Activated CD8-positive, alpha-beta memory T cell treated with anti-CD3 and anti-CD28 coated beads, Interleukin-2, amount 50 U/mL, for 24 hours (primary cell): Measurements from ENCODE around the gene SLC1A2.

Experiments used
- DNase-seq: peaks from one replicate; pipeline ENCODE4 v3.0.0-alpha.2; 2020; ENCODE audit errors: extremely low read depth

Gene SLC1A2

DNA sequence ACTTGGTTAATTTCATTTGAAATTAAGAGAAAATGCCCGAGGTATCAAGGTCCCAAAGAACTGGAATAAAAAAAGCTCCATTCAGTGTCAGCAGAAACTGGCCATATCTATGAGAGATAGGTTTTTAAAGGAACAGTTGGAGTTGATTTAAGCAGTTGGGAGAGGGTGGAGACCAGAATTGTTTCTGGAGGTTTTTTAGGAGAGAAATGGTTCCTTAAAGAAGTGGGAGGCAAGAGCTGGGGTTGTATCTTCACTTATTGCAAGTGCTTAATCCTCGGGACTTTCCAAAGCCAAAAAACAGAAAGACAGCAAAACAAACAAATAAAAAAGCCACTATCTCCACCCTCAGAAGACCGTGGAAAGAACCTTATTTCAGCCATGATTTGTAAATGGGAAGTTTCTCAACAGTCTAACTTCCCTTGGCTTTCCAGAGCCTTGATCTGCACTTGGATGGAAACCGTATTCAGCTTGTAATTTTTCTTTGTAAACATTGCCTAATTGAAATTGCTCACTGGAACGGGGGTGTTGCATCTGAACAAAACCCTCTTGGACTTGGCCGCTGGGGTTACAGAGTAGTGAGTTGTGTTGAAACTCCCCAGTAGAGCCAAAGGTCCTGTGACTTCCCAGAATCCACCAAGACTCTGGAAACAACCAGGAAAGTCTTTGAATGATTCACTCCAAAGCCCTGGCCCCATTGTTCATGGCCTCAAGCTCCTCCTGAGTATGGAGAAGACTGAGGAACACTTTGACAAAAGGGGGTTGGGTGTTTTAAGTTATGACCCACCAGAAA lies 115.6 kb downstream of the SLC1A2 start:
- no peak for DNase-seq

DNA sequence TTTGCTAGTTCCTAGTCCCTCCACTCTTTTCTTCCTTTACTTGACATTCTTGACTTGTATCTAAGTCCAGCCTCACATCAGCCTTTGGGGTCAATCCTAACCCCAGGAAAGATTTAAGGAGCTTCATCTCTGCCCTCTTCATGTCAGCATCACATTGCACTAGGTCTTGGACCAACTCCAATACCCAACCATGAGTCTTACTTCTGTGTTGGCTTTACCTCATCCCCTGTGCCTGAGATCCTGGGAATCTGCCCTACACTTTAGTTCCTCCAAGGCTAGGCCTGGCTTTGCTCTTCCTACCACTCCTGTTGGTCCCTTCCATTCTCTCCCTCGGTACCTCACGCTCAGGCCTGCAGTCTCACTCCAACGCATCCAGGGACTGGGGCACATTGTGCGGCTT lies 117.0 kb downstream of the SLC1A2 start:
- DNase-seq = no peak

DNA sequence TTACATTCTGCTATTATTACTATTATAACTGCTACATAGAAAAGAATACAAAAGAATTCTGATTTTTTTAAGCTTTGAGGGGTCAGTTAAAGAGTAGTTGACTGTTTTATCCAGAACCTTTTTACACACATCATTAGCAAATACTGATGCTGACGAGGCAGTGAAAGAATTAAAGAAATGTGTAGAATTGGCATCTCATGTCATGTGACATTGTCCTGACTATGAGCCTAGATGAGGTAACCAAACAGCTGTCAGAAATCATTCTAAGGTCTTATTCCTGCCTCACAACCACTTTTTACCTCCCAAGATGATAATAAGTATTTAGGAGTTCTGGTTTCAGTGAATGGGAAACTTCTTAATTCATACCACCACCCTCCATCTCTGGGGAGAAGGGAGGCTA lies 121.0 kb downstream of the SLC1A2 start:
- DNase-seq = no peak

DNA sequence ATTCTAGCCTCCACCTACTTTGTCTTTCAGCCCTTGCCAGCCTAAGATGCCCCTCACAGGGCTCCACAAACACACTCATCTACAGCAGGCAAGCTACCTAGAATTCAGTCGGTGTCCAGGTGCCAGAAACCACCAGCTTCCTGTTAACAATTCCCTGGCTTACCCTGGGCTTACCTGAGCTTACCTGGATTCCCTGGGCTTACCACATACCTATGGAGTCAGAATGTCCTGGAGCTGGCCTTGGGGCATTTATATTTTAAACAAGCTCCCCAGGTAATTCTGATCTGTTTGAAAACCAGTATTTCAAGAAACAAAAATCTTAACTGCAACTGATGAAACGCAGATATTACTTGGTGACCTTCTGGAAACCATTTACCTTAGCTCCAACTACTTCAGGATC lies 123.6 kb downstream of the SLC1A2 start:
- no peak for DNase-seq

DNA sequence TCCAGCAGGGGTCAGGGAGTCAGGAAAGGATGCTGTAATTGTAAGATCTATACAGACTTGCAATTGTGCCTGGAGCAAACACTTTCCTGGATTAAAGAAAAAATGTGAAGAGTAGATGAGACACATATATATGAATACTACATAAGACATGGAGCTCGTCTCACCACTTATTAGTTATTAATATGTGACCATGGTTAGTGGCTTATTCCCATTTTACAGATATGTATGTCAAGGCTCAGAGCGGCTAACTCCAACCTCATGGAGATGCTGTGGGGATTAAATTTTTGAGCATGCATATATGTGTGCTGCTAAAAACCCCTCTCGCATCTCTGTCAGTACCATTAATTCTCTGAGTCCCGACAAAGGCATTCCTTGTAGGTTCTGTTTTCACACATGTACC lies 125.7 kb downstream of the SLC1A2 start:
- DNase-seq = no peak

DNA sequence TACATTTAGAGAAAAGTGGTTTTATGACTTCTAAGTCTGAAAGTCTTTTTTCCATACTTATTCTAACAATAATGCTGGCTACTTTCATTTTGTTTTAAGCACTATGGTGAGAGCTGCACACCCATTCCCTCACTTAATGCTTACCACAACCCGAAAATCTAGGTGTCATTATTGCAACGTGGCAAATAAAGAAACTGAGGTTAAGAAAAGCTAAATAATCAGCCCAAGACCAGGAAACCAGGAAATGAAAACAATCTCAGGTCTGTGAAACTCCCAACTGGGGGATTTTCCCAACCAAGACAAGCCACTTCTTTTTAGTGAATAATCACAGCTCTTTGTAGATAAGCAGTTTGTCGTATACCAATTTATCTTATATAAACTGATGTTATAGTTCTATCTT lies 126.3 kb downstream of the SLC1A2 start:
- DNase-seq = no peak

DNA sequence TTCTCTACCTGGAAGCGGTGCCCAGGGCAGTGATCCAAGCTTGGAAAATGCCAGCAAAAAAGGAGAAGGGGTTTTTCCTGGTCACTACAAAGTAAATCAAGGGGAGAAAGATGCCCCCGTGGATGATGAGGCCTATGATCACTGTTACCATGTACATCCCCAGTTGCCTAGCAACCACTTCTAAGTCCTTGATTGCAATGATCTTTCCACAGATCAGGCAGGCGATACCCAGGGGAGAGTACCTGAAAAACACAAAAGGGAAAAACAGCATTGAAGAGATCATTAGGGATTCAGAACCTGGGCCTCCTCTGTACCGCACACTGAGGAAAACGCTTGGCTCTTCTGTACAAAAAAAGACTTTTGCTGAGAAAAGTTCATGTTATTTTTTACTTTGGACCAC lies 127.1 kb downstream of the SLC1A2 start:
- no peak for DNase-seq

DNA sequence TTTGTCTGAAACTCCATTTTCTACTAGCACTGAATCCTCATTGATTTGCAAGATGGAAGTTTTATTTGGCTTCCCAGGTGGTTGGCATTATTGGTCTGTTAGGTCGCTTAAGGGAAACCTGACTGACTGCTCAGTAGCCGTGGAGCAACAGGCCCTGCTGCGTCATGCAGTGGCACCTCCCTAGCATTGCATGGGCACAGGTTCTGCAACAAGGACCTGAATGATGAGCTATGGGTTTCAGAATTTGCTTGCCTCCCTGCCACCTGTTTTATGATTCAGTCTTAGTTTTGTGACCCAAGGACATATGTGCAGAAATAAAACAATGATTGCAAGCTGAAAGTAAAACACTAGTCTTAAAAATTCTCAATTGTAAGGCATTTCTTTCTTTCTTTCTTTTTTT lies 128.5 kb downstream of the SLC1A2 start:
- DNase-seq = no peak

DNA sequence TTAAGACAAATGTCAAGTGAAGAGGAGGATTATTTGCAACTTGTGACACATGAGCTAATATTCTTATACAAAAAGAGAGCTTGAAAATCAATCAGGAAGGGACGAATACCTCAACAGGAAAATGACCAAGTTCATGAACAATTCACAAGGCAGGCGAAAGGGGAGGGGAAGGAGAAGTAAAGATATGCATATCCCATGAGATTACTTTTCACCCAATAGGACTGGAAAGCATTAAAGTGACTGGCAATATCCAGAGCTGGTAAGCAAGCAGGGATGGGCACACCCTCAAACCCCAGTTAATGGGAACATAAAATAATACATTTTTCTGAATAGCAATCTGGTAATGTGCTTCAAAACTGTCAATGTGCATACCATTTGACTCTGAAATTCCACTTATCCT lies 129.5 kb downstream of the SLC1A2 start:
- no peak for DNase-seq

DNA sequence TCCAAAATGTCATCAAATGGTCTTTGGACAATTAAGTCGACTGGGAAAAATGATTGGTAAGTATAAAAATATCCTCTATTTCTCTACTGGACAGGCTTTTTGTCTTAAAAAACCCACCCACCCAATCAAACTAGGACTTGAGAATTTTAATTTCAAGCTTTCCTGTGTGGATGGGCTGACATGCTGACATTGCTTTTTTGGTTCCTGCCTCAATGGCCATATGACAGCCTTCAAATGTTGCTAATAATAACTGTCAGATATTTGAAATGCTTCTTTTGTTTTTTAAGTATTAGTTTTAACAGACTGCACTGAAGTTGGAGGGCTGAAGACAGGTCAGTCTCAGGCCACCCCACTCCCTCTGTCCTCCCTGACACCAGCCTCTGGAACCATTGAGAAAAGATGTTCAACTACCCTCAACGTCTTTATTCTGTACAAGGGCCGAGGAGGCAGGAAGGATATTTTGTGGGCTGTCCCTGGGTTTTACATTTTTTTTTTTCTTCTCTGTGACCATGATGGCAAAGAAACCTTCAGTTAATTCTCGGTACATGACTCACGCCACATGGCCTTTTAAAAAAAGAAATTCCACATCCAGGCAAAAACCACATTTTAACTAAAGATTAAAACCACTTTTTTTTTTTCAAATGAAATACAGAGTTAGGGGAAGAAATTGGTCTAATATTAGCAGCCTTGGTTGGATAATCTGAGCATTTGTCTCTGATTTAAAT lies 130.4 kb downstream of the SLC1A2 start:
- no peak for DNase-seq

DNA sequence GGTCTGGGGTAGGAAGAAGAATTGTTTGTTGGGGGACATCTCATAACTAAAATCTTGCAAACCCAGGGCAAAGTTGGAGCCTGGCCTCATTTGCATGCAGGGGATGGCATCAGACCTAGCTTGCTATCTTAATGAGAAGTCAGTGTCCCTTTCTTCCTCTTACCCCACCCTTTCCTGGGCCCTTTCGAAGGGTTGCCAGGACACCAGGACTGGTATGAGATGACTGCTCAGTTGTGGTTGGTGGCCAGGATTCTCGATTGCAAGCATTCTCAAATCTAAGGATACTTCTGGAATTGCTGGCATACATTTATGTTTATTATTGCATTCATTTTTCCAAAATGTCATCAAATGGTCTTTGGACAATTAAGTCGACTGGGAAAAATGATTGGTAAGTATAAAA lies 131.0 kb downstream of the SLC1A2 start:
- no peak for DNase-seq

DNA sequence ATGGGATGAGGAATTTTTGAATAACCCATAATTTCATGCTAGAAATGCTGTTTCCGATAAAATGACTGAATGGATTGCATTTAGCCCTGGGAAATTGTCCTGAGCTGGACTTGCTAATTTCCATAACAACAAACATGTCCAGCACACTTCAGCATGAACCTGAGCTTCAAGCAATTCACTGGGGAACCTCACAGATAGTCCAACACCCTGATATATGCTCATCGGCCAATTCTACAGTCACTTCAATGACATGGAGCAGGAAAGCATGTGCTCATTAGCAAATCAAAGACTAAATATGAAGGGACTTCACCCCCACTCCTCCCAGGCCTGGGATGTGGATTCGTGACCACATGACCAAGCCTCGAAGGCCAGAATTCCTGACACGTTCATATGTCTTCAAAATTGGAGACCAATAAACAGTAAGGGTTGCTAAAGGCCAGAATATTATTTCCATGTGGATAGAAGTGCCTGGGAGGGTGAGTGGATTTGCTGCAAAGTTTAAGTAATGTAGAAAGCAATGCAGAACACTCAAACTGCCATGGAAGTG lies 131.9 kb downstream of the SLC1A2 start:
- no peak for DNase-seq

DNA sequence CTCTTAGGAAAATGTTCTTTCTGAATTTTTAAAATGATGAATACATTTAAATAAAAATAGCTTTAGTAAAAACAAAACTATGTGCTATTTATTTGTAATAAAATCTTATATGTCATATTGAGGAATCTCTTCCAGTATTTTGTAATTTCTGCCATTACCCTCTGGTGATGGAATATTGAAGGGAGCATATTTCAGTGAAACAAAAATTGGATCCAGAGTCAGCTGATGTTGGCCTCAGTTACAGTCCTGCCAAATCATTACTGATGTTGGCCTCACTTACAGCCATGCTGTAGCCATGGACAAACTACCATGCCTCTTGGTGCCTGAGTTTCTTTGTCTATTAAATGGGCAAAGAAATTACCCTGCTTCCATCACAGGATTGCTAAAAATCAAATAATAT lies 133.2 kb downstream of the SLC1A2 start:
- DNase-seq = no peak

DNA sequence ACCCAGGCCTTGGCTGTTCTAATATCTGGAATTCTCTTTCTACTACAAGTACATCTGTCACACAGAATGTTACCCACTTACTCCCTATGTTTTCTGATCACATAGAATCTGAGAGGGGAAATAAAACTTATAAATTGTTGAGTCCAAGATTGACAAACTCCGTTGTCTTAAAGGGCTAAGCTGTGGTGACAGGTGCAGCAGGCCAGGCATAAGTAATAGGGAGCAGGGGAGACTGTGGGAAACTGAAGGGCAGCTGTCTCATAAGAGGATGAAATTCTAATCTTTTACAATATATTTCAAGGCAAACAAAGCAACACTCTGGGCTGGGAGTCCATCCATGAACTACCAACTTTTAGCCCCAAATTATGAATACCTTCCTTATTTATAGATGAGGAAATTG lies 133.9 kb downstream of the SLC1A2 start:
- no peak for DNase-seq

DNA sequence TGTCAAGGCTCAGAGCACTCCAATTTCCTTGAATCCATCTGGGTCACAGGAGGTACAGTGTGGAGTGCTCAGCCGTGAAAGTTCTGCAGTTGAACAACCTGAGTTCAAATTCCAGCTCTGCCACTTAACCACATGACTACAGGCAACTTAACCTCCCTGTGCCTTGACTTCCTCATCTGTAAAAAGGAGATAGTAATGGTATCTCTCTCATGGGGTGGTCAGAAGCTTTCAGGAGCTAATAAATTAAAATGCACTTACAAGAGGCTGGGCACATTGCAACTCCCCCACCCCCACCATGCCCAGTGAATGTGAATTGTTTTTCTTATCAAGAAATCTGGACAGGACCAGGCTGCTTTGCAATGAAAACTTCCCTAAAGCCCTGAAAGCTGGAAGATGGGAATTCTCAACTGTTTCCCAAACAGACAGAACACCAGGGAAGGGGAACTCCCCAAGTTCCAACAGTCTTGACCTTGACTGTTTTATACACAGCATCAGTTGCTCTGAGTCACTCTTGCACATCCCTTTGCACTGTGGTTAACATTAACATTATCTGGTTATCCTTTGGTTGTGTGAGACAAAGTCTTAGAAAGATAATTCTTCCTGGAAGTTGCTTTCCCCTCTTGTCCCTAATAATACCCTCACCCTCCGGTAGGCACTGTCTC lies 137.0 kb downstream of the SLC1A2 start:
- no peak for DNase-seq

DNA sequence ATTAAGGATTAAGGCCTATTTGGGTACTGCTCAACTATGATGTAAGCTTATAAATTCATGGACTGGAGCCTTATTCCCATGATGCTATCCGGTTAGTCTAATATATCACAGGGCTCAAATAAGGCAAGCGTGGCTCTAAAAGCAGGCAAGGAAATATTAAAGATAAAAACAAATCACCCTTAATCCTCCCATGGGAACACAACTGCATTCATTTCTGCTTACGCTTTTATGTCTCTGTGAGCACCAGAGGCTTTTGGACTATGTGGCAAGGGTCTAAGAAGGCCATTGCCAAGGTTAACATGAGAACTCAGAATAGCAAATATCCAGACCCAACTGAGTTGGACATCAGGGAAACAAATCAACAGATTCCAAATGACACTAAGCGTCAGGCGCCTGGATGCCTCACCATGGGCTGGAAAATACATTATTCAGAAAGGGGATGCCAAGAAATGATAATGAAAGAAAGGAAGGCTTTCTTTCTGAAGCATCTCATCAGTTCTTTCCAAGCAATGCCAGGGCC lies 138.1 kb downstream of the SLC1A2 start:
- DNase-seq = no peak

DNA sequence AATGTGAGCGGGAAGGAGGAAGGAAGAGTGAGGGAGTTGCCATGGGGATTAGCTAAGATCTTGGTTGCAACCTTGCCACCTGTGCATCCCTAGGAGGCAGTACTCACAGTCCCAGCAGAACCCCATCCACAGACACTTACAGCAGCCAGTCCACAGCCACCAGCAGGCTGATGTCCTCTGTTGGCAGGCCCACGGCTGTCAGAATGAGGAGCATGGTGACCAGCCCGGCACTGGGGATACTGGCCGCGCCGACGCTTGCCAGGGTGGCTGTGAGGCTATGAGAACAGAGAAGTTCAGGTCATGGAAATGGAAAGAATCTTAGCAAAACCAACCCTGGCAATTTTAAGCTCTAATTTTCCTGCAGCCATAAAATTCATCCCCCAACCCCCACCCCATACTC lies 138.6 kb downstream of the SLC1A2 start:
- DNase-seq = no peak

DNA sequence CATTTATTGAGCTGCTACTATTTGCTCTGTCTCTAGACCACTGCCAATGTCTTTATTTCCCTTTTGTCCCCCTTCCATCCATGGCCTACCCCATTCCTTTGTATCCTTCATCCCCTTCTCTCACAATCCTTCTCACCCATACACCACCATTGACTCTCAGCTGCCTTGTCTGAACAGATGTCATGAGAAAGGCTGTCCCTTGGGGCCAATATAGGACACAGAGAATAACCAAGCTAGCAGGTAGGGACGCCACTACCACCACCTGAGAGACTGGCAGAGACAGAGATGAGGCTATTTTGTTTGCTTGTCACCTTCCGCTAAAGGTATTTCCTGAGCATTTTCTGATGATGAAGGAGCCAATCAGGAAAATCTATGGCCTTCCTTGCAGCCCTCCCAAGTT lies 141.5 kb downstream of the SLC1A2 start:
- no peak for DNase-seq

DNA sequence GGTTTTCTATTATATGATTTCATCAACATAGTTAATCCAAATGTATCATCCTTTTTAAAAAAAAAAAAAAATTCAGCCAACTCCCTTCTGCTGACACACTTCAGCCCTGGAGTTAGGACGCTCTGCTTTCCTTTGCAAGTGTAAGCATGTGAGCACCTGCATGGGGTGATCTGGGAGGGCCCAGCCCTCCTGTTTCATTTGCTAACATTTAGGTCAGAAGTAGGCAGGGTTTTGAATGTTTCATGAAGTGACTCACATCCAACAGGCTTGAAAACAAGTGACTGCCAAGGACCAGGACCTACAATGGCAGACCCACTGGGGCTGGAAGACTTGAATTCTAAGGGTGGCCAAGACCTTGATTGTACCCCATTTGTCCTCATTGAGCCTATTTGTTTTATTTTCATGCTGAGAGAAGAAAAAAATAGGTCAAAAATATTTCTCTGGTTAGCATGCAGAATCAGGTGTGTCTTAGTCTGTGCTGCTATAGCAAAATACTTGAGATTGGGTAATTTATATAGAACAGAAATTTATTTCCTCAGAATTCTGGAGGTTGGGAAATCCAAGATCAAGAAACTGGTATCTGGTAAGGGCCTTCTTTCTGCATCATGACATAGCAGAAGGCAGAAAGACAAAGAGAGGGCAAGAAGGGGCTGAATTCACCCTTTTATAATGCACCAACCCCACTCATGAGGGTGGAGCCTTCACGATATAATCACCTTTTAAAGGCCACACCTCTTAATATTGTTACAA lies 142.8 kb downstream of the SLC1A2 start:
- no peak for DNase-seq

DNA sequence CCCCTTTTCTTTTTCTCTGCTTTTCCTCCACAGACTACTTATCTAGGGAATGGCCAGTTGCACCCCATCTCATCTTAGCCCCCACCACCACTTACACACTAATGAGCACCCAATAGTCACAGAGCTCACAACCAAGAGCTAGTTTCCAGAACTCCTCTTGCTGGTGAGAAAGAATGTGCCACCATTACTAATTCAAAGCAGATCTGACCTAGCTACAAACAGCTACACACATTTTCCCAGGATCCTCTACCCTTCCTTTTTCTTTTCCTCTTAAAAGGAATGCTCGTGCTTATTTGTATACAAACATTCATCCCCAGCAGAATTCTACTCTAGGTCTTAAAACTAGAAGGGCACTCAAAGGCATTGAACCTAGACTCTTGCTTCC lies 143.6 kb downstream of the SLC1A2 start:
- no peak for DNase-seq

DNA sequence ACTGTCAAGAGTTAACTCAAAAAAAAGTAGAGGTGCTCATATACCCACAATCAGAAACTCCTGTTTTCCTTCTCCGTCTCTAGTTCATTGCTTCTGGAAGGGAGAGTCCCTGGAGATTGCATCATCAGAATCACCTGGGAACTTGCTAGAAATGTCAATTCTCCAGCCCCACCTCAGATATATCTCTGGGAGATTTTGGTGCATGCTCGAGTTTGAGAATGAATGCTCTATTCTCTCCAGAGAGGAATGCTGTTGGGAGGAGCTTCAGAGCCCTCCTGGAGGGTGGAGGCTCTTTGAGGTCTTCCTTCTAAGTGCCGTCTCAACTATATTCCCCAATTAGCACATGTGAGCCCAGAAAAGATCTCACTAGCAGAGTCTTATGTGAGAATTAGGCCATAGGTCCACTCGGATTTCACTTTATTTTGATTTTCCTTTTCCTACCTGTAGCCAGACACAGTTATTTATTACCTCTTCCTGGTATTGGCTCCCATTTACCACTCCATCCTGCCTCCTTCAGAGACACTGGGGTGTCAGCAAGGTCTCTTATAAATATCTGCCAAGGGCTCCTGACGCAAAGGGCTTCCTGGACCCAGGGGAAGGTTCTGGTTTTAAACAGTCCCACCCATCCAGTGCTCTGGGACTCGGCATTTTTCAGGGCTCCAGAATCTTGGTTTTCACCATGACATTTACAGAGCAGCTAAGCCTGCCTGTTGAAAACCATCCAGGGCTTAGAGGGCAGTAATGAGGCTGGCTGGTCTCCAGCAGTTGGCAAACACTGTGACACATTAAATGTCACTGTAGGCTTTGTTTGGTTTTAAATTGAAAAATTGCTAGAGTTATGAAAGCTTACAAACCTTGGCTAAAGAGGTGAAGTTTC lies 144.2 kb downstream of the SLC1A2 start:
- no peak for DNase-seq
